Breast epithelium (tissue), 4 donors: ENCODE measurements around the gene RNF34. TPM values are rescaled to one million over a fixed set of nuclear protein-coding genes. Genes with fewer than 3 reads are reported as not detected.

Experiments used
- DNase-seq, 2 donors: peaks; one replicate each; pipeline ENCODE4 v3.0.0-alpha.2; 2019; ENCODE audit warnings: low spot score in 2 of 2
- H3K27ac ChIP-seq, 2 donors: fragments of 200-600 bp; sonication (generic) in 1 of 2; one replicate each; pipeline ENCODE4 v1.5.1; 2016 to 2019; ENCODE audit warnings: mild to moderate bottlenecking in 1 of 2
- H3K27me3 ChIP-seq, 2 donors: fragments of 200-600 bp; sonication (generic) in 1 of 2; one replicate each; pipeline versions ENCODE4 v1.5.1 to v1.6.0; 2017 to 2019; ENCODE audit warnings: control low read depth in 1 of 2, mild to moderate bottlenecking in 1 of 2
- H3K36me3 ChIP-seq: fragments of 200-600 bp; one replicate; pipeline ENCODE4 v1.5.1; 2019
- H3K4me1 ChIP-seq, 2 donors: fragments of 200-600 bp; sonication (generic); one replicate each; pipeline ENCODE4 v1.5.1; 2016 to 2019; ENCODE audit warnings: control low read depth in 1 of 2
- H3K4me3 ChIP-seq, 3 donors: fragments of 200-600 bp; sonication (generic); 1 replicate in 2 of 3; 2 replicates in 1 of 3; pipeline ENCODE4 v1.5.1; 2016 to 2019; ENCODE audit warnings: mild to moderate bottlenecking in 3 of 3, moderate library complexity in 2 of 3
- H3K9me3 ChIP-seq, 2 donors: fragments of 200-600 bp; sonication (generic) in 1 of 2; one replicate each; pipeline ENCODE4 v1.5.1; 2016 to 2019; ENCODE audit warnings: control low read depth in 1 of 2
- CTCF ChIP-seq, 3 donors: fragments of 450-650 bp; IDR thresholded peaks; one replicate each; pipeline ENCODE4 v1.5.1; 2016 to 2017; ENCODE audit warnings: antibody characterized with exemption in 3 of 3, mild to moderate bottlenecking in 3 of 3, moderate library complexity in 3 of 3
- POLR2A ChIP-seq: fragments of 450-650 bp; IDR thresholded peaks from one replicate; pipeline ENCODE4 v1.6.1; 2016; ENCODE audit warnings: antibody characterized with exemption, mild to moderate bottlenecking, moderate library complexity
- POLR2AphosphoS5 ChIP-seq, 3 donors: sonication (generic); formaldehyde crosslinking; IDR thresholded peaks; one replicate each; pipeline ENCODE4 v1.6.1; 2017; ENCODE audit warnings: antibody characterized with exemption in 3 of 3
- intact Hi-C: fragments of 100-400 bp; cut with DNase I; formaldehyde crosslinking; loops from one replicate; pipeline ENCODE4 v1.15.1; 2023; ENCODE audit warnings: low total_unique reads
- total RNA-seq, 3 donors: library from RNA; depleted of rRNA; stranded (reverse); fragments of >200 nt; gene quantifications; one replicate each; pipeline ENCODE4 v1.1.0, GENCODE V29; 2016

RNF34 gene
- total RNA-seq, 3 donors from 2014 or later: 32.4 to 47.3 (median 45.1) TPM

GRCh38 chr12:121356657-121357056 is 43.3 kb upstream of the RNF34 start:
- no peaks in the 10 kb centered on the region for H3K36me3 ChIP-seq
- no peak for TF ChIP-seq POLR2AphosphoS5 (IDR thresholded peaks at IDR 0.05)
- TF ChIP-seq CTCF (IDR thresholded peaks at IDR 0.05): no peak
- no peak for TF ChIP-seq POLR2A
- no peaks in the 10 kb centered on the region for H3K27me3 ChIP-seq
- no peak for DNase-seq
- H3K4me3 ChIP-seq: no peak overlapping the region
- no peak overlapping the region for H3K27ac ChIP-seq
- intact Hi-C loops: no loop called here
- no peaks in the 10 kb centered on the region for H3K4me1 ChIP-seq
- H3K9me3 ChIP-seq: no peaks in the 10 kb centered on the region

GRCh38 chr12:121357331-121357730 is 42.6 kb upstream of the RNF34 start:
- no peaks in the 10 kb centered on the region for H3K36me3 ChIP-seq
- no peaks in the 10 kb centered on the region for H3K9me3 ChIP-seq
- no peaks in the 10 kb centered on the region for H3K27me3 ChIP-seq
- TF ChIP-seq POLR2AphosphoS5 (IDR thresholded peaks at IDR 0.05): no peak
- no peak for TF ChIP-seq CTCF (IDR thresholded peaks at IDR 0.05)
- no peak for TF ChIP-seq POLR2A
- no peak overlapping the region for H3K27ac ChIP-seq
- H3K4me3 ChIP-seq: no peak overlapping the region
- intact Hi-C loops: no loop called here
- no peaks in the 10 kb centered on the region for H3K4me1 ChIP-seq
- DNase-seq: no peak

GRCh38 chr12:121358073-121358472 is 41.8 kb upstream of the RNF34 start:
- no peaks in the 10 kb centered on the region for H3K9me3 ChIP-seq
- no peak overlapping the region for H3K4me3 ChIP-seq
- intact Hi-C loops: no loop called here
- H3K36me3 ChIP-seq: no peaks in the 10 kb centered on the region
- DNase-seq: no peak
- TF ChIP-seq CTCF (IDR thresholded peaks at IDR 0.05): no peak
- no peak for TF ChIP-seq POLR2AphosphoS5 (IDR thresholded peaks at IDR 0.05)
- TF ChIP-seq POLR2A: no peak
- no peaks in the 10 kb centered on the region for H3K27me3 ChIP-seq
- H3K4me1 ChIP-seq: no peaks in the 10 kb centered on the region
- H3K27ac ChIP-seq: no peak overlapping the region

GRCh38 chr12:121364683-121365121 is 35.2 kb upstream of the RNF34 start:
- Histone ChIP-seq H3K4me3 (no peak overlapping the region), H3K27ac (no peak overlapping the region), H3K9me3 (no peaks in the 10 kb centered on the region), H3K4me1 (no peaks in the 10 kb centered on the region), H3K36me3 (no peaks in the 10 kb centered on the region), H3K27me3 (no peaks in the 10 kb centered on the region)
- intact Hi-C loops: no loop called here
- TF ChIP-seq POLR2A (no peak), POLR2AphosphoS5 (IDR thresholded peaks at IDR 0.05) (no peak), CTCF (IDR thresholded peaks at IDR 0.05) (no peak)
- DNase-seq: no peak

GRCh38 chr12:121365416-121366062 is 34.4 kb upstream of the RNF34 start:
- H3K36me3 ChIP-seq: no peaks in the 10 kb centered on the region
- TF ChIP-seq POLR2A (no peak), POLR2AphosphoS5 (IDR thresholded peaks at IDR 0.05) (no peak), CTCF (IDR thresholded peaks at IDR 0.05) (no peak)
- H3K27me3 ChIP-seq: no peaks in the 10 kb centered on the region
- no peak overlapping the region for H3K27ac ChIP-seq
- H3K4me1 ChIP-seq: no peaks in the 10 kb centered on the region
- H3K9me3 ChIP-seq: no peaks in the 10 kb centered on the region
- intact Hi-C loops: no loop called here
- no peak for DNase-seq
- no peak overlapping the region for H3K4me3 ChIP-seq
